ENCODE results near the gene DSE. TPM values are rescaled to one million over a fixed set of nuclear protein-coding genes. Genes with fewer than 3 reads are reported as not detected.

The DSE gene
- total RNA-seq, 4 donors from 2014 or later = 79.5 to 95.5 (median 81.7) TPM

DNA sequence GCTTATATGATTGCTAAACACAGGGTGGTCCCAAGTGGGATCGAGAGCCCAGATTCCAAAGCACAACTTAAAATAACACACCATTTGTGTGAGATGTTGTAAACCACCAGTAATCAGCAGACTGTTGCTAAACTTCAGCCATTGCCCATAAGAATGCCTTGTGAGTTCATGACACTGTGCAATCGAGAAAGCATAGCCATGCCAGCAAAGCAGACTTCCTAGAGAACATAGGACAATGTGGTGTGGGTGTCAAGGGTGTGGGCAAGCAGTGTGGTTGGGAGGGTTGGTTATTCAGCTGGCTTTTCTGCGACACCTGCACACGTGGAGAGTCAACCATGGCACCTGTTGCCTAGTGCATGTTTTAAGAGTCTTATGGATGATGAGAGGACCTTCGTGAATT, 74.4 kb downstream of the DSE start:
- no peaks in the 10 kb centered on the region for H3K9me3 ChIP-seq
- DNase-seq (ENCODE audit: low spot score in 2 of 2) = no peak
- peaks cover 0 to 36% (median 9%) of the 10 kb centered on the region in 4 donors for H3K4me1 ChIP-seq
- TF ChIP-seq POLR2A (IDR thresholded peaks at IDR 0.05) = no peak
- no peak overlapping the region for H3K27ac ChIP-seq
- WGBS, 2 donors = 45 to 60% methylated on average over 5 of the region's 5 CpGs
- H3K4me3 ChIP-seq = no peak overlapping the region
- no peaks in the 10 kb centered on the region for H3K36me3 ChIP-seq
- H3K27me3 ChIP-seq = no peaks in the 10 kb centered on the region

GRCh38 chr6:116446399-116446798, 75.7 kb downstream of the DSE start:
- Histone ChIP-seq H3K4me1 (peaks cover 0 to 33% (median 9%) of the 10 kb centered on the region in 4 donors), H3K27ac (no peak overlapping the region), H3K4me3 (no peak overlapping the region), H3K27me3 (no peaks in the 10 kb centered on the region), H3K9me3 (no peaks in the 10 kb centered on the region), H3K36me3 (no peaks in the 10 kb centered on the region)
- no peak for TF ChIP-seq EP300 (IDR thresholded peaks at IDR 0.05)
- 87 to 88% methylated on average over 1 of the region's 1 CpG for WGBS, 2 donors
- DNase-seq (ENCODE audit: low spot score in 2 of 2) = no peak

DNA sequence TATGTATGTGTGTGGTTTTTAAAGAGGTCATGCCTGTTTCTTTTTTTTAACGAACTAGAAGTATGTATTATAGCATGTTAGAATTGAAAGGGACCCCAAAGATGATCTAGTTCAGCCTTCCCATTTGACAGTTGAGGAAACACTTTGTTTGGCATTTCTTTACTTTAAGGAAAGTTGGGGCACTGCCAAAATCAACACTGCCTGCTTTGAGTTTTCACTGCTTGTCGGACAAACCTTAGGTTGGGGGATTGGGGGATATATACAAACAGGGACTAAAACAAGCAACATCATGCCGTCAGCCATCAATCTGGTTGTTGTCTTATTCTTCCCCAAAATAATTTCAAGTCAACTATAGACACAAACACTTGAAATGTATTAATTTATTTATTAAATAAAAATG, 76.3 kb downstream of the DSE start:
- no peak for DNase-seq (ENCODE audit: low spot score in 2 of 2)

GRCh38 chr6:116447496-116448011, 76.8 kb downstream of the DSE start:
- 24 to 25% methylated on average over 2 of the region's 2 CpGs for WGBS, 2 donors
- DNase-seq (ENCODE audit: low spot score in 2 of 2) = peak in 1 of 2 donors; percentile 49
- Histone ChIP-seq H3K36me3 (no peaks in the 10 kb centered on the region), H3K4me1 (peaks cover 0 to 33% (median 9%) of the 10 kb centered on the region in 4 donors), H3K9me3 (no peaks in the 10 kb centered on the region), H3K27ac (peak overlapping the region in 1 of 4 donors; percentile 46), H3K4me3 (no peak overlapping the region), H3K27me3 (no peaks in the 10 kb centered on the region)
- no peak for TF ChIP-seq POLR2A (IDR thresholded peaks at IDR 0.05)
- peak in 1 of 2 donors; percentile 60 for TF ChIP-seq EP300 (IDR thresholded peaks at IDR 0.05)
- TF ChIP-seq CTCF (IDR thresholded peaks at IDR 0.05) = no peak

More for the DNA sequence above, 76.3 kb downstream of the DSE start:
- 58 to 61% methylated on average over 3 of the region's 3 CpGs for WGBS, 2 donors
- TF ChIP-seq POLR2A (IDR thresholded peaks at IDR 0.05) = no peak
- no peak overlapping the region for H3K4me3 ChIP-seq
- no peaks in the 10 kb centered on the region for H3K9me3 ChIP-seq
- H3K27ac ChIP-seq = peak overlapping the region in 1 of 4 donors; percentile 46
- peaks cover 0 to 33% (median 9%) of the 10 kb centered on the region in 4 donors for H3K4me1 ChIP-seq
- H3K27me3 ChIP-seq = no peaks in the 10 kb centered on the region
- H3K36me3 ChIP-seq = no peaks in the 10 kb centered on the region

- Histone ChIP-seq H3K4me1 (peaks cover 0 to 20% (median 4%) of the 10 kb centered on the region in 4 donors), H3K36me3 (no peaks in the 10 kb centered on the region), H3K4me3 (no peak overlapping the region), H3K27me3 (no peaks in the 10 kb centered on the region), H3K27ac (no peak overlapping the region), H3K9me3 (no peaks in the 10 kb centered on the region)
- DNase-seq (ENCODE audit: low spot score in 2 of 2) = no peak
- TF ChIP-seq EP300 (IDR thresholded peaks at IDR 0.05) = no peak
- no peak for TF ChIP-seq POLR2A (IDR thresholded peaks at IDR 0.05)
- no peak for TF ChIP-seq CTCF (IDR thresholded peaks at IDR 0.05)
- WGBS, 2 donors = 59 to 64% methylated on average over 1 of the region's 1 CpG
These were observed 78.8 kb downstream of the DSE start for GRCh38 chr6:116449565-116449964.

GRCh38 chr6:116450185-116450710, 79.5 kb downstream of the DSE start:
- Histone ChIP-seq H3K36me3 (no peaks in the 10 kb centered on the region), H3K27ac (no peak overlapping the region), H3K9me3 (no peaks in the 10 kb centered on the region), H3K4me1 (peaks cover 0 to 16% (median 3%) of the 10 kb centered on the region in 4 donors), H3K27me3 (no peaks in the 10 kb centered on the region), H3K4me3 (no peak overlapping the region)
- 82 to 94% methylated on average over 1 of the region's 1 CpG for WGBS, 2 donors
- TF ChIP-seq EP300 (IDR thresholded peaks at IDR 0.05) (no peak), CTCF (IDR thresholded peaks at IDR 0.05) (no peak), POLR2A (IDR thresholded peaks at IDR 0.05) (no peak)
- no peak for DNase-seq (ENCODE audit: low spot score in 2 of 2)
